T-helper 2 cell treated with Interferon-gamma antibody and Interleukin-4, amounts not matched to agents 5 μg/mL and 100 μg/mL, for 36 hours (primary cell): ENCODE results near the gene ZG16B.

Experiments
- DNase-seq: peaks from one replicate; pipeline ENCODE4 v3.0.0; 2021; ENCODE audit warnings: low spot score
- H3K27ac Mint-ChIP-seq: one replicate; pipeline ENCODE4 v1.8.0; 2021; ENCODE audit warnings: mild to moderate bottlenecking, mixed read lengths
- H3K27me3 Mint-ChIP-seq: one replicate; pipeline ENCODE4 v1.8.0; 2021; ENCODE audit warnings: low read depth, mixed read lengths
- H3K36me3 Mint-ChIP-seq: one replicate; pipeline ENCODE4 v1.8.0; 2021; ENCODE audit warnings: low read depth, mixed read lengths
- H3K4me1 Mint-ChIP-seq: one replicate; pipeline ENCODE4 v1.8.0; 2021; ENCODE audit warnings: low read depth, mixed read lengths
- H3K4me3 Mint-ChIP-seq: one replicate; pipeline ENCODE4 v1.8.0; 2022; ENCODE audit warnings: mild to moderate bottlenecking, moderate library complexity, mixed read lengths
- H3K9me3 Mint-ChIP-seq: one replicate; pipeline ENCODE4 v1.8.0; 2021; ENCODE audit warnings: mixed read lengths

ZG16B gene

GRCh38 chr16:2829501-2830354, at the start of gene ZG16B:
ZG16B (plus strand) TSS chr16:2830303; CDS start chr16:2830442, 139 bp downstream.
- H3K4me3 Mint-ChIP-seq, result peak within 1 kb of the TSS; percentile 43
- no peaks in the 10 kb centered on the region for H3K36me3 Mint-ChIP-seq
- H3K27me3 Mint-ChIP-seq, result peaks cover 2% of the 10 kb centered on the region
- no peaks in the 10 kb centered on the region for H3K9me3 Mint-ChIP-seq
- DNase-seq, result no peak
- peak within 1 kb of the TSS; percentile 57 for H3K27ac Mint-ChIP-seq
- H3K4me1 Mint-ChIP-seq, result no peaks in the 10 kb centered on the region

- no peak for DNase-seq
- H3K4me3 Mint-ChIP-seq, result no peak overlapping the region
- H3K36me3 Mint-ChIP-seq, result peaks cover 3% of the 10 kb centered on the region
- H3K4me1 Mint-ChIP-seq, result peaks cover 11% of the 10 kb centered on the region
- no peaks in the 10 kb centered on the region for H3K9me3 Mint-ChIP-seq
- H3K27ac Mint-ChIP-seq, result no peak overlapping the region
- H3K27me3 Mint-ChIP-seq, result peaks cover 15% of the 10 kb centered on the region
Observed at GRCh38 chr16:2782583-2783351, 47.3 kb upstream of the ZG16B start.

- DNase-seq, result no peak
- H3K4me1 Mint-ChIP-seq, result peaks cover 3% of the 10 kb centered on the region
- no peak overlapping the region for H3K27ac Mint-ChIP-seq
- peaks cover 20% of the 10 kb centered on the region for H3K27me3 Mint-ChIP-seq
- no peaks in the 10 kb centered on the region for H3K36me3 Mint-ChIP-seq
- H3K9me3 Mint-ChIP-seq, result no peaks in the 10 kb centered on the region
- no peak overlapping the region for H3K4me3 Mint-ChIP-seq
Observed at GRCh38 chr16:2783581-2784357, 46.3 kb upstream of the ZG16B start.

- Mint-ChIP-seq H3K27me3 (peaks cover 22% of the 10 kb centered on the region), H3K4me3 (peak overlapping the region; percentile 79), H3K4me1 (peaks cover 3% of the 10 kb centered on the region), H3K36me3 (no peaks in the 10 kb centered on the region), H3K27ac (no peak overlapping the region), H3K9me3 (no peaks in the 10 kb centered on the region)
- DNase-seq, result no peak
Observed at GRCh38 chr16:2784358-2785100, 45.6 kb upstream of the ZG16B start.

GRCh38 chr16:2785101-2785991, 44.8 kb upstream of the ZG16B start:
- no peaks in the 10 kb centered on the region for H3K36me3 Mint-ChIP-seq
- no peak overlapping the region for H3K27ac Mint-ChIP-seq
- H3K4me3 Mint-ChIP-seq, result peak overlapping the region; percentile 79
- DNase-seq, result no peak
- H3K27me3 Mint-ChIP-seq, result peaks cover 23% of the 10 kb centered on the region
- no peaks in the 10 kb centered on the region for H3K9me3 Mint-ChIP-seq
- peaks cover 3% of the 10 kb centered on the region for H3K4me1 Mint-ChIP-seq

GRCh38 chr16:2786061-2786825, 43.9 kb upstream of the ZG16B start:
- H3K36me3 Mint-ChIP-seq, result no peaks in the 10 kb centered on the region
- H3K27ac Mint-ChIP-seq, result no peak overlapping the region
- peaks cover 3% of the 10 kb centered on the region for H3K4me1 Mint-ChIP-seq
- H3K4me3 Mint-ChIP-seq, result no peak overlapping the region
- no peak for DNase-seq
- no peaks in the 10 kb centered on the region for H3K9me3 Mint-ChIP-seq
- H3K27me3 Mint-ChIP-seq, result peaks cover 23% of the 10 kb centered on the region

- peaks cover 3% of the 10 kb centered on the region for H3K4me1 Mint-ChIP-seq
- H3K4me3 Mint-ChIP-seq, result no peak overlapping the region
- H3K9me3 Mint-ChIP-seq, result no peaks in the 10 kb centered on the region
- no peak overlapping the region for H3K27ac Mint-ChIP-seq
- no peaks in the 10 kb centered on the region for H3K36me3 Mint-ChIP-seq
- no peak for DNase-seq
- H3K27me3 Mint-ChIP-seq, result peaks cover 23% of the 10 kb centered on the region
Observed at GRCh38 chr16:2786826-2787151, 43.3 kb upstream of the ZG16B start.

- H3K4me1 Mint-ChIP-seq, result peaks cover 3% of the 10 kb centered on the region
- peaks cover 23% of the 10 kb centered on the region for H3K27me3 Mint-ChIP-seq
- H3K4me3 Mint-ChIP-seq, result no peak within 1 kb of the TSS
- H3K27ac Mint-ChIP-seq, result no peak within 1 kb of the TSS
- DNase-seq, result no peak
- H3K9me3 Mint-ChIP-seq, result no peaks in the 10 kb centered on the region
- H3K36me3 Mint-ChIP-seq, result no peaks in the 10 kb centered on the region
Observed at GRCh38 chr16:2787406-2787805, 42.7 kb upstream of the ZG16B start, which contains the start of gene PRSS33. PRSS33 (minus strand) TSS chr16:2787560; CDS start chr16:2786547, 1,013 bp downstream.

GRCh38 chr16:2787961-2788360, 42.1 kb upstream of the ZG16B start:
- H3K36me3 Mint-ChIP-seq, result no peaks in the 10 kb centered on the region
- peaks cover 3% of the 10 kb centered on the region for H3K4me1 Mint-ChIP-seq
- no peak overlapping the region for H3K27ac Mint-ChIP-seq
- no peaks in the 10 kb centered on the region for H3K9me3 Mint-ChIP-seq
- no peak for DNase-seq
- H3K27me3 Mint-ChIP-seq, result peaks cover 23% of the 10 kb centered on the region
- H3K4me3 Mint-ChIP-seq, result no peak overlapping the region

- Mint-ChIP-seq H3K9me3 (no peaks in the 10 kb centered on the region), H3K4me1 (no peaks in the 10 kb centered on the region), H3K27me3 (peaks cover 29% of the 10 kb centered on the region)
Observed at GRCh38 chr16:2790631-2791030, 39.5 kb upstream of the ZG16B start.

GRCh38 chr16:2791174-2791573, 38.9 kb upstream of the ZG16B start:
- no peak overlapping the region for H3K4me3 Mint-ChIP-seq
- H3K27me3 Mint-ChIP-seq, result peaks cover 27% of the 10 kb centered on the region
- H3K27ac Mint-ChIP-seq, result no peak overlapping the region
- no peaks in the 10 kb centered on the region for H3K9me3 Mint-ChIP-seq
- H3K4me1 Mint-ChIP-seq, result no peaks in the 10 kb centered on the region
- DNase-seq, result no peak
- H3K36me3 Mint-ChIP-seq, result no peaks in the 10 kb centered on the region

More at GRCh38 chr16:2790631-2791030, 39.5 kb upstream of the ZG16B start:
- no peak for DNase-seq
- Mint-ChIP-seq H3K27ac (no peak overlapping the region), H3K4me3 (no peak overlapping the region), H3K36me3 (no peaks in the 10 kb centered on the region)

- peaks cover 17% of the 10 kb centered on the region for H3K27me3 Mint-ChIP-seq
- no peaks in the 10 kb centered on the region for H3K36me3 Mint-ChIP-seq
- H3K9me3 Mint-ChIP-seq, result no peaks in the 10 kb centered on the region
- H3K4me1 Mint-ChIP-seq, result no peaks in the 10 kb centered on the region
- no peak for DNase-seq
- no peak overlapping the region for H3K27ac Mint-ChIP-seq
- no peak overlapping the region for H3K4me3 Mint-ChIP-seq
Observed at GRCh38 chr16:2792940-2793339, 37.2 kb upstream of the ZG16B start.
